GM23338 (cell line): ENCODE measurements around the gene RIMS3. TPM values are rescaled to one million over a fixed set of nuclear protein-coding genes. Genes with fewer than 3 reads are reported as not detected.

Source experiments
- ATAC-seq: fragments of 200-7000 bp; cut with Tn5 transposase; 3 replicates; pipeline ENCODE4 v1.9.1; 2020
- DNase-seq: peaks from one replicate; pipeline ENCODE4 v3.0.0-alpha.2; 2015; ENCODE audit warnings: low spot score
- H2AFZ ChIP-seq: fragments of 200-600 bp; sonication (generic); 2 replicates; pipeline ENCODE4 v1.8.0; 2016; ENCODE audit warnings: antibody characterized with exemption, mild to moderate bottlenecking, moderate library complexity
- H3F3A ChIP-seq: fragments of 200-600 bp; sonication (generic); replicated peaks from 2 replicates; pipeline ENCODE4 v1.8.0; 2017; ENCODE audit warnings: antibody characterized with exemption, mixed run types, low read depth
- H3K27ac ChIP-seq: fragments of 200-600 bp; sonication (generic); 2 replicates; pipeline ENCODE4 v1.6.1; 2016; ENCODE audit warnings: low read depth
- H3K27me3 ChIP-seq: fragments of 200-600 bp; sonication (generic); 2 replicates; pipeline ENCODE4 v1.8.0; 2016; ENCODE audit warnings: mild to moderate bottlenecking, mixed run types, moderate library complexity; ENCODE audit not compliant: insufficient read depth
- H3K36me3 ChIP-seq: fragments of 200-600 bp; sonication (generic); 2 replicates; pipeline ENCODE4 v1.8.0; 2016; ENCODE audit warnings: mild to moderate bottlenecking; ENCODE audit not compliant: insufficient read depth
- H3K4me1 ChIP-seq: fragments of 200-600 bp; sonication (generic); 2 replicates; pipeline ENCODE4 v1.8.0; 2016; ENCODE audit warnings: mild to moderate bottlenecking, moderate library complexity; ENCODE audit not compliant: insufficient read depth
- H3K4me2 ChIP-seq: fragments of 200-600 bp; sonication (generic); 2 replicates; pipeline ENCODE4 v1.7.1; 2017; ENCODE audit warnings: mixed run types
- H3K4me3 ChIP-seq: fragments of 200-600 bp; sonication (generic); 2 replicates; pipeline ENCODE4 v1.6.1; 2016; ENCODE audit warnings: mixed run types
- H3K79me2 ChIP-seq: fragments of 200-600 bp; sonication (generic); replicated peaks from 2 replicates; pipeline ENCODE4 v1.8.0; 2017; ENCODE audit warnings: mild to moderate bottlenecking; ENCODE audit not compliant: insufficient read depth
- H3K9me2 ChIP-seq: fragments of 200-600 bp; sonication (generic); 2 replicates; pipeline ENCODE4 v1.8.0; 2017; ENCODE audit not compliant: insufficient read depth
- H4K20me1 ChIP-seq: fragments of 200-600 bp; sonication (generic); replicated peaks from 2 replicates; pipeline ENCODE4 v1.8.0; 2017; ENCODE audit warnings: mild to moderate bottlenecking; ENCODE audit not compliant: insufficient read depth
- H3K27ac Mint-ChIP-seq: 2 replicates; pipeline ENCODE4 v1.8.0; 2020; ENCODE audit warnings: inconsistent platforms, mild to moderate bottlenecking, moderate library complexity, mixed read lengths
- H3K27me3 Mint-ChIP-seq: 3 replicates; pipeline ENCODE4 v1.8.0; 2022; ENCODE audit warnings: low read depth, mild to moderate bottlenecking, moderate library complexity, mixed read lengths, inconsistent platforms; ENCODE audit not compliant: insufficient read depth, poor library complexity
- H3K36me3 Mint-ChIP-seq: 3 replicates; pipeline ENCODE4 v1.8.0; 2021; ENCODE audit warnings: low read depth, mild to moderate bottlenecking, inconsistent platforms, moderate library complexity, mixed read lengths
- H3K4me1 Mint-ChIP-seq: 3 replicates; pipeline ENCODE4 v1.8.0; 2020; ENCODE audit warnings: mild to moderate bottlenecking, inconsistent platforms, mixed read lengths
- H3K4me3 Mint-ChIP-seq: 3 replicates; pipeline ENCODE4 v1.8.0; 2021; ENCODE audit warnings: moderate library complexity, mild to moderate bottlenecking, inconsistent platforms, mixed read lengths
- H3K9me3 Mint-ChIP-seq: 3 replicates; pipeline ENCODE4 v1.8.0; 2020; ENCODE audit warnings: moderate library complexity, mild to moderate bottlenecking, inconsistent platforms, mixed read lengths
- CTCF ChIP-seq, 2 experiments: fragments of 200-600 bp in 1 of 2; sonication (generic) in 1 of 2; conservative IDR thresholded peaks; 2 replicates each; pipeline versions ENCODE4 v1.5.1 to v1.6.1; 2016 to 2017; ENCODE audit warnings: antibody characterized with exemption in 2 of 2, low read depth in 2 of 2, mild to moderate bottlenecking in 2 of 2, moderate library complexity in 1 of 2
- ETS1 ChIP-seq: IDR thresholded peaks from 2 replicates; pipeline ENCODE4 v1.6.1; 2016; ENCODE audit warnings: antibody characterized with exemption
- POLR2AphosphoS5 ChIP-seq: IDR thresholded peaks from 2 replicates; pipeline ENCODE4 v1.6.1; 2016; ENCODE audit warnings: antibody characterized with exemption, low read depth
- ZNF114 ChIP-seq: fragments of 250-450 bp; sonication (Bioruptor Pico); IDR thresholded peaks from 2 replicates; pipeline ENCODE4 v1.5.0; 2020; ENCODE audit warnings: mild to moderate bottlenecking, moderate library complexity
- ZNF331 ChIP-seq: fragments of 250-450 bp; sonication (Bioruptor Pico); IDR thresholded peaks from 2 replicates; pipeline ENCODE4 v1.5.0; 2020; ENCODE audit warnings: low read depth, mild to moderate bottlenecking, moderate library complexity
- polyA plus RNA-seq: library from polyadenylated mRNA; unstranded; fragments of >200 nt; fragmentation: Nextera tagmentation; extraction: Ambion mirVana; gene quantifications from 2 replicates; pipeline ENCODE4 v1.2.1, GENCODE V29; 2016
- total RNA-seq: library from RNA; depleted of rRNA; stranded (reverse); fragments of >200 nt; shearing (Covaris generic); gene quantifications from 2 replicates; pipeline ENCODE4 v1.2.3, GENCODE V29; 2014
- TF ChIP-seq, protein P1 (sequence below): fragments of 250-450 bp; sonication (Bioruptor Pico); IDR thresholded peaks from 2 replicates; pipeline ENCODE4 v1.5.0; 2020; ENCODE audit warnings: mild to moderate bottlenecking, moderate library complexity
- TF ChIP-seq, protein P2 (sequence below): IDR thresholded peaks from one replicate; pipeline ENCODE4 v1.6.1; 2018; ENCODE audit warnings: antibody characterized with exemption; ENCODE audit not compliant: unreplicated experiment

Gene RIMS3
- total and polyA plus RNA-seq, 2 experiments from 2014 or later, result 8.7 to 27.2 TPM

DNA sequence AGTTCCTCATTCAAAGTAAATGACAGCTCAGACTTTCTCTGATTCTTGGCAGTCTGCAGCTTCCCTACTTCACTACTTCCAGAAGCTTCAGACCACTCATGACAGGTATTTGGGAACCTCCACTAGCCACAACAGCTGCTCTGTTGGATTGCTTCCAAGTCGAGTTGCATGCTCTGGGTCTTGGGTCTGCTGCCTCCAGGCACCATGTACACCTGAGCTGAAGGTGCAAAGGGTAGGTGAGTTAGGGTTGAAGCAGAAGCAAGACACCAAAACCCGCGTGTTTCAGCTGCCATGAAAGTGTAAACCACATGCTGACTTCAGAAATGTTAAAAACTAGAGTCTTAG lies 71.3 kb downstream of the RIMS3 start (continued):
- TF ChIP-seq, protein P1, sequence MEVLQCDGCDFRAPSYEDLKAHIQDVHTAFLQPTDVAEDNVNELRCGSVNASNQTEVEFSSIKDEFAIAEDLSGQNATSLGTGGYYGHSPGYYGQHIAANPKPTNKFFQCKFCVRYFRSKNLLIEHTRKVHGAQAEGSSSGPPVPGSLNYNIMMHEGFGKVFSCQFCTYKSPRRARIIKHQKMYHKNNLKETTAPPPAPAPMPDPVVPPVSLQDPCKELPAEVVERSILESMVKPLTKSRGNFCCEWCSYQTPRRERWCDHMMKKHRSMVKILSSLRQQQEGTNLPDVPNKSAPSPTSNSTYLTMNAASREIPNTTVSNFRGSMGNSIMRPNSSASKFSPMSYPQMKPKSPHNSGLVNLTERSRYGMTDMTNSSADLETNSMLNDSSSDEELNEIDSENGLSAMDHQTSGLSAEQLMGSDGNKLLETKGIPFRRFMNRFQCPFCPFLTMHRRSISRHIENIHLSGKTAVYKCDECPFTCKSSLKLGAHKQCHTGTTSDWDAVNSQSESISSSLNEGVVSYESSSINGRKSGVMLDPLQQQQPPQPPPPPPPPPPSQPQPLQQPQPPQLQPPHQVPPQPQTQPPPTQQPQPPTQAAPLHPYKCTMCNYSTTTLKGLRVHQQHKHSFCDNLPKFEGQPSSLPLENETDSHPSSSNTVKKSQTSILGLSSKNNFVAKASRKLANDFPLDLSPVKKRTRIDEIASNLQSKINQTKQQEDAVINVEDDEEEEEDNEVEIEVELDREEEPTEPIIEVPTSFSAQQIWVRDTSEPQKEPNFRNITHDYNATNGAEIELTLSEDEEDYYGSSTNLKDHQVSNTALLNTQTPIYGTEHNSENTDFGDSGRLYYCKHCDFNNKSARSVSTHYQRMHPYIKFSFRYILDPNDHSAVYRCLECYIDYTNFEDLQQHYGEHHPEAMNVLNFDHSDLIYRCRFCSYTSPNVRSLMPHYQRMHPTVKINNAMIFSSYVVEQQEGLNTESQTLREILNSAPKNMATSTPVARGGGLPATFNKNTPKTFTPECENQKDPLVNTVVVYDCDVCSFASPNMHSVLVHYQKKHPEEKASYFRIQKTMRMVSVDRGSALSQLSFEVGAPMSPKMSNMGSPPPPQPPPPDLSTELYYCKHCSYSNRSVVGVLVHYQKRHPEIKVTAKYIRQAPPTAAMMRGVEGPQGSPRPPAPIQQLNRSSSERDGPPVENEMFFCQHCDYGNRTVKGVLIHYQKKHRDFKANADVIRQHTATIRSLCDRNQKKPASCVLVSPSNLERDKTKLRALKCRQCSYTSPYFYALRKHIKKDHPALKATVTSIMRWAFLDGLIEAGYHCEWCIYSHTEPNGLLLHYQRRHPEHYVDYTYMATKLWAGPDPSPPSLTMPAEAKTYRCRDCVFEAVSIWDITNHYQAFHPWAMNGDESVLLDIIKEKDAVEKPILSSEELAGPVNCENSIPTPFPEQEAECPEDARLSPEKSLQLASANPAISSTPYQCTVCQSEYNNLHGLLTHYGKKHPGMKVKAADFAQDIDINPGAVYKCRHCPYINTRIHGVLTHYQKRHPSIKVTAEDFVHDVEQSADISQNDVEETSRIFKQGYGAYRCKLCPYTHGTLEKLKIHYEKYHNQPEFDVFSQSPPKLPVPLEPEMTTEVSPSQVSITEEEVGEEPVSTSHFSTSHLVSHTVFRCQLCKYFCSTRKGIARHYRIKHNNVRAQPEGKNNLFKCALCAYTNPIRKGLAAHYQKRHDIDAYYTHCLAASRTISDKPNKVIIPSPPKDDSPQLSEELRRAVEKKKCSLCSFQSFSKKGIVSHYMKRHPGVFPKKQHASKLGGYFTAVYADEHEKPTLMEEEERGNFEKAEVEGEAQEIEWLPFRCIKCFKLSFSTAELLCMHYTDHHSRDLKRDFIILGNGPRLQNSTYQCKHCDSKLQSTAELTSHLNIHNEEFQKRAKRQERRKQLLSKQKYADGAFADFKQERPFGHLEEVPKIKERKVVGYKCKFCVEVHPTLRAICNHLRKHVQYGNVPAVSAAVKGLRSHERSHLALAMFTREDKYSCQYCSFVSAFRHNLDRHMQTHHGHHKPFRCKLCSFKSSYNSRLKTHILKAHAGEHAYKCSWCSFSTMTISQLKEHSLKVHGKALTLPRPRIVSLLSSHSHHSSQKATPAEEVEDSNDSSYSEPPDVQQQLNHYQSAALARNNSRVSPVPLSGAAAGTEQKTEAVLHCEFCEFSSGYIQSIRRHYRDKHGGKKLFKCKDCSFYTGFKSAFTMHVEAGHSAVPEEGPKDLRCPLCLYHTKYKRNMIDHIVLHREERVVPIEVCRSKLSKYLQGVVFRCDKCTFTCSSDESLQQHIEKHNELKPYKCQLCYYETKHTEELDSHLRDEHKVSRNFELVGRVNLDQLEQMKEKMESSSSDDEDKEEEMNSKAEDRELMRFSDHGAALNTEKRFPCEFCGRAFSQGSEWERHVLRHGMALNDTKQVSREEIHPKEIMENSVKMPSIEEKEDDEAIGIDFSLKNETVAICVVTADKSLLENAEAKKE, result no peak

- DNase-seq (no peak), ATAC-seq (no peak)
- Histone ChIP-seq H3K79me2 (no peaks in the 10 kb centered on the region), H4K20me1 (no peaks in the 10 kb centered on the region), H2AFZ (no peak overlapping the region), H3K36me3 (no peaks in the 10 kb centered on the region; the same call in 1 of the 2 replicates), H3K27me3 (no peaks in the 10 kb centered on the region), H3K4me1 (no peaks in the 10 kb centered on the region), H3F3A (no peaks in the 10 kb centered on the region), H3K4me2 (no peak overlapping the region), H3K27ac (no peak overlapping the region), H3K4me3 (no peak overlapping the region), H3K9me2 (no peaks in the 10 kb centered on the region)
- H3K36me3 Mint-ChIP-seq, result peaks cover 4% of the 10 kb centered on the region; the same call in 2 of the 3 replicates
- no peaks in the 10 kb centered on the region for H3K27me3 Mint-ChIP-seq
- TF ChIP-seq ZNF114 (CRISPR knock-in tag) (no peak), CTCF (conservative IDR thresholded peaks at IDR 0.05; ENCODE audit: low read depth in 2 of 2) (no peak), ETS1 (no peak), POLR2AphosphoS5 (no peak), ZNF331 (CRISPR knock-in tag) (no peak)
- TF ChIP-seq, protein P2, sequence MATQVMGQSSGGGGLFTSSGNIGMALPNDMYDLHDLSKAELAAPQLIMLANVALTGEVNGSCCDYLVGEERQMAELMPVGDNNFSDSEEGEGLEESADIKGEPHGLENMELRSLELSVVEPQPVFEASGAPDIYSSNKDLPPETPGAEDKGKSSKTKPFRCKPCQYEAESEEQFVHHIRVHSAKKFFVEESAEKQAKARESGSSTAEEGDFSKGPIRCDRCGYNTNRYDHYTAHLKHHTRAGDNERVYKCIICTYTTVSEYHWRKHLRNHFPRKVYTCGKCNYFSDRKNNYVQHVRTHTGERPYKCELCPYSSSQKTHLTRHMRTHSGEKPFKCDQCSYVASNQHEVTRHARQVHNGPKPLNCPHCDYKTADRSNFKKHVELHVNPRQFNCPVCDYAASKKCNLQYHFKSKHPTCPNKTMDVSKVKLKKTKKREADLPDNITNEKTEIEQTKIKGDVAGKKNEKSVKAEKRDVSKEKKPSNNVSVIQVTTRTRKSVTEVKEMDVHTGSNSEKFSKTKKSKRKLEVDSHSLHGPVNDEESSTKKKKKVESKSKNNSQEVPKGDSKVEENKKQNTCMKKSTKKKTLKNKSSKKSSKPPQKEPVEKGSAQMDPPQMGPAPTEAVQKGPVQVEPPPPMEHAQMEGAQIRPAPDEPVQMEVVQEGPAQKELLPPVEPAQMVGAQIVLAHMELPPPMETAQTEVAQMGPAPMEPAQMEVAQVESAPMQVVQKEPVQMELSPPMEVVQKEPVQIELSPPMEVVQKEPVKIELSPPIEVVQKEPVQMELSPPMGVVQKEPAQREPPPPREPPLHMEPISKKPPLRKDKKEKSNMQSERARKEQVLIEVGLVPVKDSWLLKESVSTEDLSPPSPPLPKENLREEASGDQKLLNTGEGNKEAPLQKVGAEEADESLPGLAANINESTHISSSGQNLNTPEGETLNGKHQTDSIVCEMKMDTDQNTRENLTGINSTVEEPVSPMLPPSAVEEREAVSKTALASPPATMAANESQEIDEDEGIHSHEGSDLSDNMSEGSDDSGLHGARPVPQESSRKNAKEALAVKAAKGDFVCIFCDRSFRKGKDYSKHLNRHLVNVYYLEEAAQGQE, result no peak
- no peak overlapping the region for H3K4me3 Mint-ChIP-seq
- H3K9me3 Mint-ChIP-seq, result peaks cover 12% of the 10 kb centered on the region; the same call in 2 of the 3 replicates
- H3K27ac Mint-ChIP-seq, result no peak overlapping the region
- H3K4me1 Mint-ChIP-seq, result no peaks in the 10 kb centered on the region; the same call in 2 of the 3 replicates
Measured at GRCh38 chr1:40593449-40594186, 71.9 kb downstream of the RIMS3 start.
